ENCODE measurements around the gene RASAL2.

Gene RASAL2

GRCh38 chr1:178093951-178094738 is at the start of gene RASAL2:
Gene RASAL2, plus strand, starts transcription at chr1:178094104. Its CDS starts 389 bp downstream, at chr1:178094493.
- peak; percentile 84 for DNase-seq (ENCODE audit: low spot score)

- no peak for DNase-seq (ENCODE audit: low spot score)
Measured at GRCh38 chr1:178046591-178047270, 47.2 kb upstream of the RASAL2 start.

GRCh38 chr1:178047403-178048093 is 46.4 kb upstream of the RASAL2 start:
- DNase-seq (ENCODE audit: low spot score), result no peak

- DNase-seq (ENCODE audit: low spot score), result no peak
Measured at GRCh38 chr1:178048426-178048825, 45.5 kb upstream of the RASAL2 start.

- DNase-seq (ENCODE audit: low spot score), result no peak
Measured at GRCh38 chr1:178048883-178049282, 45.0 kb upstream of the RASAL2 start.

GRCh38 chr1:178050084-178050483 is 43.8 kb upstream of the RASAL2 start:
- no peak for DNase-seq (ENCODE audit: low spot score)

GRCh38 chr1:178051071-178051470 is 42.8 kb upstream of the RASAL2 start:
- no peak for DNase-seq (ENCODE audit: low spot score)

GRCh38 chr1:178052650-178053461 is 41.0 kb upstream of the RASAL2 start:
- DNase-seq (ENCODE audit: low spot score), result no peak

- DNase-seq (ENCODE audit: low spot score), result no peak
Measured at GRCh38 chr1:178055093-178055492, 38.8 kb upstream of the RASAL2 start.

GRCh38 chr1:178055779-178056471 is 38.0 kb upstream of the RASAL2 start:
- DNase-seq (ENCODE audit: low spot score), result no peak

- DNase-seq (ENCODE audit: low spot score), result peak; percentile 38
Measured at GRCh38 chr1:178057141-178057765, 36.7 kb upstream of the RASAL2 start.

GRCh38 chr1:178057912-178058534 is 35.9 kb upstream of the RASAL2 start:
- DNase-seq (ENCODE audit: low spot score), result peak; percentile 50

GRCh38 chr1:178060789-178061556 is 32.9 kb upstream of the RASAL2 start:
- peak; percentile 43 for DNase-seq (ENCODE audit: low spot score)

GRCh38 chr1:178061620-178062019 is 32.3 kb upstream of the RASAL2 start:
- no peak for DNase-seq (ENCODE audit: low spot score)

- no peak for DNase-seq (ENCODE audit: low spot score)
Measured at GRCh38 chr1:178064191-178064821, 29.6 kb upstream of the RASAL2 start.

- no peak for DNase-seq (ENCODE audit: low spot score)
Measured at GRCh38 chr1:178065250-178065649, 28.7 kb upstream of the RASAL2 start.

GRCh38 chr1:178066296-178066907 is 27.5 kb upstream of the RASAL2 start:
- DNase-seq (ENCODE audit: low spot score), result no peak

GRCh38 chr1:178066908-178067614 is 26.8 kb upstream of the RASAL2 start:
- DNase-seq (ENCODE audit: low spot score), result no peak

Data from hepatic stellate cell (primary cell).